Fibroblast of gingiva (primary cell): ENCODE data around the gene B4GALNT1.
A peak's percentile ranks its signal among the peaks of the same experiment; 100 is the strongest.
"Not testable (repeated sequence)": the region's sequence is repeated elsewhere in the genome, so short reads cannot be mapped to it uniquely, and the experiment has no call there.

Source experiments
- DNase-seq: peaks from one replicate; pipeline ENCODE4 v3.0.0-alpha.2; 2011; ENCODE audit warnings: low read depth

B4GALNT1 gene

GRCh38 chr12:57632958-57633840 lies at the start of gene B4GALNT1:
Gene B4GALNT1 (minus strand): TSS chr12:57633201. CDS start chr12:57632132, 1,069 bp downstream.
- DNase-seq, result peak; percentile 38

DNA sequence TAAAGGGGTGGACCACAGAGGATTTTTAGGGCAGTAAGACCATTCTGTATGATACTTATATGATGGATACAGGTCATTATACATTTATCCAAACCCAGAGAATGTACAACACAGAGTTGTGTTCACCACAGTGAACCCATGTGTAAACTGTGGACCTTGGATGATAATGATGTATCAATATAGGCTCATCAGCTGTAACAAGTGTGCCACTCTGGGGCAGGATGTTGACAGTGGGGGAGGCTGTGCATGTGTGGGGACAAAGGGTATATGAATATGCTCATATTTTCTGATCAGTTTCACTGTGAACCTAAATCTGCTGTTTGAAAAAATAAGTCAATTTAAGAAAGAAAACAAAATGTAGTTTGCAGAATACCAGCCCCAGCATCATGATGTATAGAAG lies 46.7 kb upstream of the B4GALNT1 start:
- DNase-seq, result no peak

DNA sequence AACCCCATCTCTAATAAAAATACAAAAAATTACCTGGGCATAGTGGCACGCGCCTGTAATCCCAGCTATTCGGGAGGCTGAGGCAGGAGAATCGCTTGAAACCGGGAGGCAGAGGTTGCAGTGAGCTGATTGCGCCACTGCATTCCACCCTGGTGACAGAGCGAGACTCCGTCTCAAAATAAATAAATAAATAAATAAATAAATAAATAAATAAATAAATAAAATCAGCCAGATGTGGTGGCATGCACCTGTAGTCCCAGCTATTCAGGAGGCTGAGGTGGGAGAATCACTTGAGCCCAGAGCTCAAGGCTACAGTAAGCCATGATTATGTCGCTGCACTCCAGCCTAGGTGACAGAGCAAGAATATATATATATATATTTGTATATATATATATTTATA lies 44.9 kb upstream of the B4GALNT1 start:
- DNase-seq, result not testable (repeated sequence)

DNA sequence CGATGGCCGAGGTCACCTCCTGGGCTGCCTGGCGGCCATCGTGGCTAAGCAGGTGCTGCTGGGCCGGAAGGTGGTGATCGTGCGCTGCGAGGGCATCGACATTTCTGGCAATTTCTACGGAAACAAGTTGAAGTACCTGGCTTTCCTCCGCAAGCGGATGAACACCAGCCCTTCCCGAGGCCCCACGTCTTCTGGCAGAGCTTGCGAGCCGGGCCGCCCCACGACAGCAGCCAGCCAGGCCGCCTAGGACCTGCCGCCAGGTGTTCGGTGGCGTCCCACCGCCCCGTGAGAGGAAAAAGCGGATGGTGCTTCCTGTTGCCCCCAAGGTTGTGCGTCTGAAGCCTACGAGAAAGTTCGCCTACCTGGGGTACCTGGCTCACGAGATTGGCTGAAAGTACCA lies 41.7 kb upstream of the B4GALNT1 start:
- no peak for DNase-seq

- no peak for DNase-seq
Measured at GRCh38 chr12:57672801-57673200, 39.8 kb upstream of the B4GALNT1 start.

GRCh38 chr12:57671811-57672210 lies 38.8 kb upstream of the B4GALNT1 start:
- not testable (repeated sequence) for DNase-seq

DNA sequence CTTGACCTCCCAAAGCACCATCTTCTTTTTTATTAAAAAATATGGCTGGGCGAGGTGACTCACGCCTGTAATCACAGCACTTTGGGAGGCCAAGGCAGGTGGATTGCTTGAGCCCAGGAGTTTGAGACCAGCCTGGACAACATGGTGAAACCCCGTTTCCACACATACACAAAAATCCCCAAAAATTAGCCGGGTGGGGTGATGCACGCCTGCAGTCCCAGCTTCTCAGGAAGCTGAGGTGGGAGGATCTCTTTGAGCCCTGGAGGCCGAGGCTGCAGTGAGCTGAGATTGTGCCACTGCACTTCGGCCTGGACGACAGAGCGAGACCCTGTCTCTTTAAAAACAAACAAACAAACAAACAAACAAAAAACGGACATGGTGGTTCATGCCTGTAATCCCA lies 36.7 kb upstream of the B4GALNT1 start:
- not testable (repeated sequence) for DNase-seq

DNA sequence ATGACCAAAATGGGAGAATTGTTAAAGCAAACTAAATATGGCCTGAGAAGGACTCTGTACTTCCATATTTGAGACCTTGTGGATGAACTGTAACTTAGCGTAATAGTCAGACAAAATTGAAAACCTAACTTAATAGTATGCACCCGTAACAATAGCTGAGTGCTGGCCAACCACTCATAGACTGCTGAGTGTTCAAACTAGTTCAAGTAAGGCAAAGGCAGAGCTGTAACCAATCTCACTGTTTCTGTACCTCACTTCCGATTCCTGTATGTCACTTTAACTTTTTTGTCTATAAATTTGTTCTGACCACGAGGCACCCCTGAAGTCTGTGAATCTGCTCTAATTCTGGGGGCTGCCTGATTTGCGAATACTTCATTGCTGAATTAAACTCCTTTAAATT lies 33.9 kb upstream of the B4GALNT1 start:
- DNase-seq, result no peak

GRCh38 chr12:57665066-57665820 lies 32.2 kb upstream of the B4GALNT1 start:
- not testable (repeated sequence) for DNase-seq

GRCh38 chr12:57661376-57661775 lies 28.4 kb upstream of the B4GALNT1 start:
- no peak for DNase-seq

- DNase-seq, result no peak
Measured at GRCh38 chr12:57658890-57659289, 25.9 kb upstream of the B4GALNT1 start.

GRCh38 chr12:57657744-57658143 lies 24.7 kb upstream of the B4GALNT1 start:
- no peak for DNase-seq

- DNase-seq, result not testable (repeated sequence)
Measured at GRCh38 chr12:57656408-57656807, 23.4 kb upstream of the B4GALNT1 start.

DNA sequence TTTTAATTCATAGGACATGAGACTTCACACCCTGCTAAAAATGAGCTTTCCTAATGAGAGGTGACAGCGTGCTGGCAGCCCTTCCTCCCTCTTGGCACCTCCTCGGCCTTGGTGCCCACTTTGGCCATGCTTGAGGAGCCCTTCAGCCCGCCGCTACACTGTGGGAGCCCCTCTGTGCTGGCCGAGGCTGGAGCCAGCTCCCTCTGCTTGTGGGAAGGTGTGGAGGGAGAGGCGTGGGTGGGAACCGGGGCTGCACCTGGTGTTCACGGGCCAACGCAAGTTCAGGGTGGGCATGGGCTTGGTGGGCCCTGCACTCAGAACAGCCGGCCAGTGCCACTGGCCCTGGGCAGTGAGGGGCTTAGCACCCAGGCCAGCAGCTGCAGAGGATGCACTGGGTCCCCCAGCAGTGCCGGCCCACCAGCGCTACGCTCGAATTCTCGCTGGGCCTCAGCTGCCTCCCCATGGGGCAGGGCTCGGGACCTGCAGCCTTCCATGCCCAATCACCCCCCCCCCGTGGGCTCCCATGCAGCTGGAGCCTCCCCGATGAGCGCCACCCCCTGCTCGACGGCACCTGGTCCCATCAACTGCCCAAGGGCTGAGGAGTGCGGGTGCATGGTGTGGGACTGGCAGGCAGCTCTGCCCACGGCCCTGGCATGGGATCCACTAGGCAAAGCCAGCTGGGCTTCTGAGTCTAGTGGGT lies 22.7 kb upstream of the B4GALNT1 start:
- no peak for DNase-seq

GRCh38 chr12:57654042-57654441 lies 21.0 kb upstream of the B4GALNT1 start:
- DNase-seq, result no peak

GRCh38 chr12:57646659-57647049 lies 13.7 kb upstream of the B4GALNT1 start:
- not testable (repeated sequence) for DNase-seq

DNA sequence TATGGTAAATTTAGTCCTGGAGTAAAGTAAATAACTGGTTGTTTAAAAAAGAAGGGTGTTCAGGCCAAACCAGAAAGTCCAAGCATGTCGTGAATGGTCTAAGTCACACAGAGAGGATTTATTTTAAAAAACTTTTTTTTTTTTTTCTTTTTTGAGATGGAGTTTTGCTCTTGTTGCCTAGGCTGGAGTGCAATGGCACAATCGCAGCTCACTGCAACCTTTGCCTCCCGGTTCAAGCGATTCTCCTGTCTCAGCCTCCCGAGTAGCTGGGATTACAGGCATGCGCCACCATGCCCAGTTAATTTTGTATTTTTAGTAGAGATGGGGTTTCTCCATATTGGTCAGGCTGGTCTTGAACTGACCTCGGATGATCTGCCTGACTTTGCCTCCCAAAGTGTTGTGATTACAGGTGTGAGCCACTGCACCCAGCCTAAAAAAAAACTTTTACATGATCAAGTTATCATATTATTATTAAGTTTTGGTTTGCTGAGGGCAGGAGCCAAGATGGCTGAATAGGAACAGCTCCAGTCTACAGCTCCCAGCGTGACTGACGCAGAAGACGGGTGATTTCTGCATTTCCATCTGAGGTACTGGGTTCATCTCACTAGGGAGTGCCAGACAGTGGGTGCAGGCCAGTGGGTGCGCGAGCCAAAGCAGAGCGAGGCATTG lies 13.1 kb upstream of the B4GALNT1 start:
- not testable (repeated sequence) for DNase-seq

GRCh38 chr12:57641699-57642442 lies 8.9 kb upstream of the B4GALNT1 start:
- no peak for DNase-seq

DNA sequence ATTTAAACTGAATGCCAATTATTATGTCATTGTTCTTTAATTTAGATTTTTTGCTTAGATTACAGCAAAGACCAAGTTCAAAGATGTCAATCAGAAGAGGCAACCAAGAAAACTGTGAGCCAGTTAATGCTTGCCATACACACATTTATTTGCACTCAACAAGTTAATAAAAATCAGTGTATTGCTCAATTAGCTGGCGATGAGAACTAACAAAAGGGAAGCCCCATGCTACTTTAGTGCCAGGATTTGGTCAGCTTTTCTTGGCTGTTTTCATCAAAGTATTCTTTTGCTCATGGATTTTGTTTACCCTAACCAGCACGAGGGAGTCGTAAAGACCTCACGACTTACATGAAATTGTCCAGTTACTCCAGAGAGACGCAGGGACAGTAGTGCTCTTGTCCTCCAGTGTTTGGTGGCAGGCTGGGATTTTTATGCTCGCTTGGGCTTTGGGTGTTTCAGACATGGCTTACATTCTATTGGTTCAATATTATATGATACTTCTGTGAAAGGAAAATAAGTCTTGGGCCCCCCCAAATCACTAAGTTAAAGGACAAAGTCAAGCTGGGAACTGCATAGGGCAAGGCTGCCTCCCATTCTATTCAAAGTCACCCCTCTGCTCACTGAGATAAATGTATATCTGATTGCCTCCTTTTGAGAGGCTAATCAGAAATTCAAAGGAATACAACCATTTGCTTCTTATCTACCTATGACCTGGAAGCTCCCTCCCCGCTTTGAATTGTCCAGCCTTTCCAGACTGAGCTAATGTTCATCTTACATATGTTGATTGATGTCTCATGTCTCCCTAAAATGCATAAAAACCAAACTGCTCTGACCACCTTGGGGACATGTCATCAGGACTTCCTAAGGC lies 7.4 kb upstream of the B4GALNT1 start:
- no peak for DNase-seq

- no peak for DNase-seq
Measured at GRCh38 chr12:57638096-57638495, 5.1 kb upstream of the B4GALNT1 start.
